ENCODE results near the gene COL4A2.

Gene COL4A2

GRCh38 chr13:110560601-110561343 is 253.7 kb downstream of the COL4A2 start:
- no peak for DNase-seq (ENCODE audit: low read depth)

DNA sequence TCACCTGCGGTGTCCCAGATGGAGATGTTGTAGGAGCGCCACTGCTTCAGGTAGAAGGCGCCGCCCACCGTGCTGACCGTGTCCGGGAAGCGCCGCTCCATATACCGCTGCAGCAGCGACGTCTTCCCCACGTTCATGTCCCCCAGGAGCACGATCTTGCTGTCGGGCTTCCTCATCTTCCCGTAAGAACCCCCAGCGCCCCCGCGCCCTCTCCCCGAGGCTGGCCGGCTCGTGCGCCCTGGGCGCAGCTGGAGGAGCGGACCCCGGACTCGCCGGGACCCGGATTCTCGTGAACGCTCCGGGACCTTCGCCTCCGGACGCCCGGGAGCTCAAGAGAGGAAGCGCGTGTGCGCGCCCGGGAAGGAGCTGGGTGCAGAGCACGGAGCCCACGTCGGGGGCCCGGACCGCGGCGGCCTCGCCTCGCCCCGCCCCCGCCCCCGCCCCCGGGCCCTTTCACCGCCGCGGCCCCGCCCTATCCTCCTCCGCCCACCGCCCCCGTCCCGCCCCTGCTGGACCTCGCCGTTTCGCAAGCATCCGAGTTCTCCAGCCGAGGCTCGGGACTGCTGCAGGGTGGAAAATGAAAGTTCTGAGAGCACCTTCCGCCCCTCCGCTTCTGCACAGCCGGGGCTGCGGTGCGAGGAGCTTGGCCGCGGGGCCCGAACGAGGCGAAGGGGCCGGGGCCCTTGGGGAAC is 254.4 kb downstream of the COL4A2 start, which contains the start of gene RAB20:
Gene RAB20 (minus strand): TSS at position 379 of the 692 bp plus-strand sequence. CDS start 203 bp downstream, at position 176.
- peak; percentile 34 for DNase-seq (ENCODE audit: low read depth)

GRCh38 chr13:110562036-110562597 is 255.0 kb downstream of the COL4A2 start:
- no peak for DNase-seq (ENCODE audit: low read depth)
